PC-3 (cell line): ENCODE measurements around the gene LTA. TPM values are rescaled to one million over a fixed set of nuclear protein-coding genes. Genes with fewer than 3 reads are reported as not detected.

Experiments
- ATAC-seq: fragments of 200-7000 bp; cut with Tn5 transposase; 2 replicates; pipeline ENCODE4 v1.9.1; 2020; ENCODE audit warnings: mild to moderate bottlenecking, moderate library complexity
- BruUV-seq: library from RNA; stranded (reverse); fragments of 400-500 nt; replicated peaks from 2 replicates; lab custom pipeline; 2021; lab: Mats Ljungman, UMichigan
- CTCF ChIA-PET: fragments of 300-600 bp; sonication (Branson Sonifier 250); formaldehyde crosslinking; loops from one replicate; lab custom pipeline; 2022; ENCODE audit warnings: antibody characterized with exemption; lab: Charles Lee
- POLR2A ChIA-PET: fragments of 300-600 bp; sonication (Branson Sonifier 250); formaldehyde crosslinking; loops from one replicate; lab custom pipeline; 2022; ENCODE audit warnings: antibody characterized with exemption; ENCODE audit not compliant: unreplicated experiment; lab: Charles Lee
- DNase-seq: peaks from one replicate; pipeline ENCODE4 v3.0.0-alpha.2; 2015
- H2AFZ ChIP-seq: fragments of 300-600 bp; sonication (generic); 2 replicates; pipeline ENCODE4 v1.6.0; 2016; ENCODE audit warnings: antibody characterized with exemption, low read length
- H3F3A ChIP-seq: fragments of 300-600 bp; sonication (generic); one replicate; pipeline ENCODE4 v1.6.0; 2017; ENCODE audit warnings: antibody characterized with exemption, low read length, control low read depth, mild to moderate bottlenecking; ENCODE audit not compliant: unreplicated experiment
- H3K27ac ChIP-seq: fragments of 300-600 bp; sonication (generic); 2 replicates; pipeline ENCODE4 v1.5.1; 2016; ENCODE audit warnings: mild to moderate bottlenecking, low read length
- H3K27me3 ChIP-seq: fragments of 300-600 bp; sonication (generic); 2 replicates; pipeline ENCODE4 v1.6.1; 2016; ENCODE audit warnings: low read length, mixed read lengths
- H3K36me3 ChIP-seq: fragments of 300-600 bp; sonication (generic); 2 replicates; pipeline ENCODE4 v1.6.1; 2016; ENCODE audit warnings: low read depth, mixed run types, low read length, mixed read lengths
- H3K4me1 ChIP-seq: fragments of 300-600 bp; sonication (generic); 2 replicates; pipeline ENCODE4 v1.5.1; 2016; ENCODE audit warnings: low read length; ENCODE audit not compliant: insufficient read depth
- H3K4me2 ChIP-seq: fragments of 300-600 bp; sonication (generic); 2 replicates; pipeline ENCODE4 v1.6.0; 2016; ENCODE audit warnings: low read length
- H3K4me3 ChIP-seq: fragments of 300-600 bp; sonication (generic); 2 replicates; pipeline ENCODE4 v1.5.1; 2016; ENCODE audit warnings: mild to moderate bottlenecking, low read length, mixed read lengths
- H3K79me2 ChIP-seq: fragments of 300-600 bp; sonication (generic); 2 replicates; pipeline ENCODE4 v1.6.1; 2017; ENCODE audit warnings: low read length, mixed read lengths
- H3K9ac ChIP-seq: fragments of 300-600 bp; sonication (generic); 2 replicates; pipeline ENCODE4 v1.6.0; 2016; ENCODE audit warnings: mild to moderate bottlenecking, low read length
- H3K9me2 ChIP-seq: fragments of 300-600 bp; sonication (generic); replicated peaks from 2 replicates; pipeline ENCODE4 v1.6.1; 2016; ENCODE audit warnings: mixed run types, low read length, mixed read lengths
- H3K9me3 ChIP-seq: fragments of 300-600 bp; sonication (generic); 2 replicates; pipeline ENCODE4 v1.6.1; 2016; ENCODE audit warnings: low read length, mixed read lengths
- H4K20me1 ChIP-seq: fragments of 300-600 bp; sonication (generic); 2 replicates; pipeline ENCODE4 v1.6.1; 2016; ENCODE audit warnings: low read length, mixed read lengths
- EZH2 ChIP-seq: fragments of 300-600 bp; sonication (generic); IDR thresholded peaks from one replicate; pipeline ENCODE4 v1.6.1; 2017; ENCODE audit warnings: antibody characterized with exemption, mild to moderate bottlenecking, low read length; ENCODE audit not compliant: unreplicated experiment
- EZH2phosphoT487 ChIP-seq: fragments of 300-600 bp; sonication (generic); IDR thresholded peaks from 2 replicates; pipeline ENCODE4 v1.6.1; 2018; ENCODE audit warnings: mild to moderate bottlenecking, antibody characterized with exemption, low read length, borderline replicate concordance
- intact Hi-C: fragments of 100-400 bp; cut with micrococcal nuclease; formaldehyde crosslinking; loops from 2 replicates; pipeline ENCODE4 v1.9.0; 2023
- total RNA-seq: library from RNA; depleted of rRNA; stranded (reverse); fragments of >200 nt; gene quantifications from 2 replicates; pipeline ENCODE4 v1.2.3, GENCODE V29; 2014
- TF ChIP-seq, protein P1 (sequence below): fragments of 300-600 bp; sonication (generic); conservative IDR thresholded peaks from 2 replicates; pipeline ENCODE4 v1.5.1; 2017; ENCODE audit warnings: antibody characterized with exemption, low read depth, mild to moderate bottlenecking, low read length

Gene LTA
- total RNA-seq, 1 experiment from 2014 or later = not detected

DNA sequence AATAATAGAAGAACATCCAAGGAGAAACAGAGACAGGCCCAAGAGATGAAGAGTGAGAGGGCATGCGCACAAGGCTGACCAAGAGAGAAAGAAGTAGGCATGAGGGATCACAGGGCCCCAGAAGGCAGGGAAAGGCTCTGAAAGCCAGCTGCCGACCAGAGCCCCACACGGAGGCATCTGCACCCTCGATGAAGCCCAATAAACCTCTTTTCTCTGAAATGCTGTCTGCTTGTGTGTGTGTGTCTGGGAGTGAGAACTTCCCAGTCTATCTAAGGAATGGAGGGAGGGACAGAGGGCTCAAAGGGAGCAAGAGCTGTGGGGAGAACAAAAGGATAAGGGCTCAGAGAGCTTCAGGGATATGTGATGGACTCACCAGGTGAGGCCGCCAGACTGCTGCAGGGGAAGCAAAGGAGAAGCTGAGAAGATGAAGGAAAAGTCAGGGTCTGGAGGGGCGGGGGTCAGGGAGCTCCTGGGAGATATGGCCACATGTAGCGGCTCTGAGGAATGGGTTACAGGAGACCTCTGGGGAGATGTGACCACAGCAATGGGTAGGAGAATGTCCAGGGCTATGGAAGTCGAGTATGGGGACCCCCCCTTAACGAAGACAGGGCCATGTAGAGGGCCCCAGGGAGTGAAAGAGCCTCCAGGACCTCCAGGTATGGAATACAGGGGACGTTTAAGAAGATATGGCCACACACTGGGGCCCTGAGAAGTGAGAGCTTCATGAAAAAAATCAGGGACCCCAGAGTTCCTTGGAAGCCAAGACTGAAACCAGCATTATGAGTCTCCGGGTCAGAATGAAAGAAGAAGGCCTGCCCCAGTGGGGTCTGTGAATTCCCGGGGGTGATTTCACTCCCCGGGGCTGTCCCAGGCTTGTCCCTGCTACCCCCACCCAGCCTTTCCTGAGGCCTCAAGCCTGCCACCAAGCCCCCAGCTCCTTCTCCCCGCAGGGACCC lies 2.3 kb downstream of the LTA start:
- ChIA-PET POLR2A (no interaction called here), CTCF (no interaction called here)
- no peaks in the 10 kb centered on the region for H3K36me3 ChIP-seq
- no peak for ATAC-seq
- H3K4me3 ChIP-seq = no peak overlapping the region
- 0 out of 2 replicates have a peak, but pooled peaks cover 8% of the 10 kb centered on the region for H3K4me1 ChIP-seq
- TF ChIP-seq EZH2 = no peak
- TF ChIP-seq, protein P1, sequence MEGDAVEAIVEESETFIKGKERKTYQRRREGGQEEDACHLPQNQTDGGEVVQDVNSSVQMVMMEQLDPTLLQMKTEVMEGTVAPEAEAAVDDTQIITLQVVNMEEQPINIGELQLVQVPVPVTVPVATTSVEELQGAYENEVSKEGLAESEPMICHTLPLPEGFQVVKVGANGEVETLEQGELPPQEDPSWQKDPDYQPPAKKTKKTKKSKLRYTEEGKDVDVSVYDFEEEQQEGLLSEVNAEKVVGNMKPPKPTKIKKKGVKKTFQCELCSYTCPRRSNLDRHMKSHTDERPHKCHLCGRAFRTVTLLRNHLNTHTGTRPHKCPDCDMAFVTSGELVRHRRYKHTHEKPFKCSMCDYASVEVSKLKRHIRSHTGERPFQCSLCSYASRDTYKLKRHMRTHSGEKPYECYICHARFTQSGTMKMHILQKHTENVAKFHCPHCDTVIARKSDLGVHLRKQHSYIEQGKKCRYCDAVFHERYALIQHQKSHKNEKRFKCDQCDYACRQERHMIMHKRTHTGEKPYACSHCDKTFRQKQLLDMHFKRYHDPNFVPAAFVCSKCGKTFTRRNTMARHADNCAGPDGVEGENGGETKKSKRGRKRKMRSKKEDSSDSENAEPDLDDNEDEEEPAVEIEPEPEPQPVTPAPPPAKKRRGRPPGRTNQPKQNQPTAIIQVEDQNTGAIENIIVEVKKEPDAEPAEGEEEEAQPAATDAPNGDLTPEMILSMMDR = no peak
- no peak for TF ChIP-seq EZH2phosphoT487
- no peaks in the 10 kb centered on the region for H3K27me3 ChIP-seq
- no peak overlapping the region for H2AFZ ChIP-seq
- no peaks in the 10 kb centered on the region for H4K20me1 ChIP-seq
- intact Hi-C loops = no loop called here
- H3K4me2 ChIP-seq = no peak overlapping the region
- DNase-seq = no peak
- H3K9me2 ChIP-seq = no peaks in the 10 kb centered on the region
- H3F3A ChIP-seq = no peaks in the 10 kb centered on the region
- H3K9ac ChIP-seq = no peak overlapping the region
- H3K9me3 ChIP-seq = no peaks in the 10 kb centered on the region
- BruUV-seq = no TSS peak
- H3K27ac ChIP-seq = no peak overlapping the region
- H3K79me2 ChIP-seq = no peaks in the 10 kb centered on the region

DNA sequence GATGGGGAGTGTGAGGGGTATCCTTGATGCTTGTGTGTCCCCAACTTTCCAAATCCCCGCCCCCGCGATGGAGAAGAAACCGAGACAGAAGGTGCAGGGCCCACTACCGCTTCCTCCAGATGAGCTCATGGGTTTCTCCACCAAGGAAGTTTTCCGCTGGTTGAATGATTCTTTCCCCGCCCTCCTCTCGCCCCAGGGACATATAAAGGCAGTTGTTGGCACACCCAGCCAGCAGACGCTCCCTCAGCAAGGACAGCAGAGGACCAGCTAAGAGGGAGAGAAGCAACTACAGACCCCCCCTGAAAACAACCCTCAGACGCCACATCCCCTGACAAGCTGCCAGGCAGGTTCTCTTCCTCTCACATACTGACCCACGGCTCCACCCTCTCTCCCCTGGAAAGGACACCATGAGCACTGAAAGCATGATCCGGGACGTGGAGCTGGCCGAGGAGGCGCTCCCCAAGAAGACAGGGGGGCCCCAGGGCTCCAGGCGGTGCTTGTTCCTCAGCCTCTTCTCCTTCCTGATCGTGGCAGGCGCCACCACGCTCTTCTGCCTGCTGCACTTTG lies 3.3 kb downstream of the LTA start, which contains the start of gene TNF:
TNF (plus strand) TSS at position 231 of the 567 bp plus-strand sequence; CDS start at position 408, 177 bp downstream.
- 0 out of 2 replicates have a peak, but pooled peaks cover 8% of the 10 kb centered on the region for H3K4me1 ChIP-seq
- H3K27ac ChIP-seq = no peak within 1 kb of the TSS
- no peak within 1 kb of the TSS for H2AFZ ChIP-seq
- DNase-seq (no peak), ATAC-seq (no peak)
- H3K36me3 ChIP-seq = no peaks in the 10 kb centered on the region
- H3K9ac ChIP-seq = no peak within 1 kb of the TSS
- TF ChIP-seq EZH2 (no peak), EZH2phosphoT487 (no peak)
- TF ChIP-seq, protein P1 = no peak
- H3K27me3 ChIP-seq = no peaks in the 10 kb centered on the region
- H3K9me2 ChIP-seq = no peaks in the 10 kb centered on the region
- BruUV-seq = no TSS peak
- H3K4me2 ChIP-seq = no peak within 1 kb of the TSS
- H3K4me3 ChIP-seq = no peak within 1 kb of the TSS
- ChIA-PET CTCF (no interaction called here), POLR2A (no interaction called here)
- H3K79me2 ChIP-seq = no peaks in the 10 kb centered on the region
- H3F3A ChIP-seq = no peaks in the 10 kb centered on the region
- intact Hi-C loops = no loop called here
- H4K20me1 ChIP-seq = no peaks in the 10 kb centered on the region
- H3K9me3 ChIP-seq = no peaks in the 10 kb centered on the region
